Measurements from ENCODE around the gene KCNK6.

GRCh38 chr19:38278751-38279150 lies 40.9 kb upstream of the KCNK6 start:
- TF ChIP-seq CTCF (IDR thresholded peaks at IDR 0.05; ENCODE audit: control extremely low read depth in 1 of 3, insufficient read depth in 1 of 3, low read depth in 1 of 3, low read length in 3 of 3) = no peak
- TF ChIP-seq NRF1 (IDR thresholded peaks at IDR 0.05; ENCODE audit: low read depth, low read length) = no peak
- TF ChIP-seq TCF12 (IDR thresholded peaks at IDR 0.05; ENCODE audit: low read depth, low read length) = no peak
- no peak for TF ChIP-seq JUN (IDR thresholded peaks at IDR 0.05; ENCODE audit: low read depth, low read length)
- TF ChIP-seq POLR2AphosphoS5 (IDR thresholded peaks at IDR 0.05; ENCODE audit: low read depth, low read length) = no peak
- TF ChIP-seq EZH2 (IDR thresholded peaks at IDR 0.05; ENCODE audit: low read depth, low read length, severe bottlenecking) = no peak
- TF ChIP-seq POLR2A (IDR thresholded peaks at IDR 0.05; ENCODE audit: control extremely low read depth in 1 of 2, low read depth in 2 of 2, low read length in 2 of 2) = no peak
- no peak for TF ChIP-seq RBBP5 (IDR thresholded peaks at IDR 0.05; ENCODE audit: borderline replicate concordance, low read depth, low read length)
- TF ChIP-seq RAD21 (IDR thresholded peaks at IDR 0.05 in 1 of 2, conservative IDR thresholded peaks at IDR 0.05 in 1 of 2; ENCODE audit: low read depth in 2 of 2, low read length in 2 of 2) = no peak
- TF ChIP-seq SP1 (IDR thresholded peaks at IDR 0.05; ENCODE audit: low read depth, low read length) = no peak
- TF ChIP-seq ZNF274 (IDR thresholded peaks at IDR 0.05; ENCODE audit: borderline replicate concordance, extremely low read depth, low read length) = no peak

All from H1 (cell line).